ENCODE measurements around the gene FAM118A.
"Not testable (repeated sequence)": the region's sequence is repeated elsewhere in the genome, so short reads cannot be mapped to it uniquely, and the experiment has no call there.

Gene FAM118A

GRCh38 chr22:45321827-45322226 lies 12.1 kb downstream of the FAM118A start:
- no peak for TF ChIP-seq CTCF (IDR thresholded peaks at IDR 0.05; ENCODE audit: borderline replicate concordance, control extremely low read depth, extremely low read depth, insufficient read depth, missing control alignments)
- no peak for DNase-seq (ENCODE audit: low spot score)
- in situ Hi-C loops (cut with MboI; ENCODE audit: low sequenced_read_pairs, unreplicated experiment), result no loop called here

GRCh38 chr22:45322873-45323525 lies 13.3 kb downstream of the FAM118A start:
- in situ Hi-C loops (cut with MboI; ENCODE audit: low sequenced_read_pairs, unreplicated experiment), result no loop called here
- no peak for DNase-seq (ENCODE audit: low spot score)
- TF ChIP-seq CTCF (IDR thresholded peaks at IDR 0.05; ENCODE audit: borderline replicate concordance, control extremely low read depth, extremely low read depth, insufficient read depth, missing control alignments), result no peak

- TF ChIP-seq CTCF (IDR thresholded peaks at IDR 0.05; ENCODE audit: borderline replicate concordance, control extremely low read depth, extremely low read depth, insufficient read depth, missing control alignments), result no peak
- no peak for DNase-seq (ENCODE audit: low spot score)
- in situ Hi-C loops (cut with MboI; ENCODE audit: low sequenced_read_pairs, unreplicated experiment), result no loop called here
Observed at GRCh38 chr22:45323695-45324094, 14.0 kb downstream of the FAM118A start.

GRCh38 chr22:45324311-45324711 lies 14.6 kb downstream of the FAM118A start:
- in situ Hi-C loops (cut with MboI; ENCODE audit: low sequenced_read_pairs, unreplicated experiment), result no loop called here
- TF ChIP-seq CTCF (IDR thresholded peaks at IDR 0.05; ENCODE audit: borderline replicate concordance, control extremely low read depth, extremely low read depth, insufficient read depth, missing control alignments), result no peak
- DNase-seq (ENCODE audit: low spot score), result no peak

GRCh38 chr22:45328261-45328660 lies 18.5 kb downstream of the FAM118A start:
- DNase-seq (ENCODE audit: low spot score); in situ Hi-C loops (cut with MboI; ENCODE audit: low sequenced_read_pairs, unreplicated experiment): not testable (repeated sequence)

GRCh38 chr22:45328822-45329529 lies 19.2 kb downstream of the FAM118A start:
- no peak for TF ChIP-seq CTCF (IDR thresholded peaks at IDR 0.05; ENCODE audit: borderline replicate concordance, control extremely low read depth, extremely low read depth, insufficient read depth, missing control alignments)
- in situ Hi-C loops (cut with MboI; ENCODE audit: low sequenced_read_pairs, unreplicated experiment), result no loop called here
- DNase-seq (ENCODE audit: low spot score), result no peak

GRCh38 chr22:45329530-45329936 lies 19.8 kb downstream of the FAM118A start:
- in situ Hi-C loops (cut with MboI; ENCODE audit: low sequenced_read_pairs, unreplicated experiment), result no loop called here
- DNase-seq (ENCODE audit: low spot score), result no peak
- no peak for TF ChIP-seq CTCF (IDR thresholded peaks at IDR 0.05; ENCODE audit: borderline replicate concordance, control extremely low read depth, extremely low read depth, insufficient read depth, missing control alignments)
